ENCODE results near the gene MAP7D1.
A peak's percentile ranks its signal among the peaks of the same experiment; 100 is the strongest.

GRCh38 chr1:36134505-36135329 is 21.2 kb upstream of the MAP7D1 start:
- peak in 5 of 7 experiments; percentile 48 to 73 (median 69) for TF ChIP-seq CTCF (IDR thresholded peaks at IDR 0.05)
- TF ChIP-seq POLR2A (IDR thresholded peaks at IDR 0.05) = no peak

All from stomach (tissue), 4 donors.